ENCODE results near the gene RAB3GAP1. TPM values are rescaled to one million over a fixed set of nuclear protein-coding genes. Genes with fewer than 3 reads are reported as not detected.

Gene RAB3GAP1
- total RNA-seq, 1 experiment from 2014 or later: 84.6 TPM

- Histone ChIP-seq H3K9me3 (ENCODE audit: low read length) (no peaks in the 10 kb centered on the region), H3K4me1 (ENCODE audit: low read length) (no peaks in the 10 kb centered on the region), H2AFZ (ENCODE audit: low read length) (no peak overlapping the region), H3K27me3 (ENCODE audit: low read length) (no peaks in the 10 kb centered on the region), H3K9me2 (replicated peaks; ENCODE audit: insufficient read depth, low read length) (no peaks in the 10 kb centered on the region), H3K27ac (ENCODE audit: low read length) (no peak overlapping the region), H3K4me3 (ENCODE audit: low read length) (no peak overlapping the region), H3K4me2 (ENCODE audit: low read depth, low read length, poor library complexity, severe bottlenecking) (no peak overlapping the region), H4K20me1 (ENCODE audit: insufficient read depth, low read depth, low read length) (no peaks in the 10 kb centered on the region), H3K79me2 (ENCODE audit: low read length) (peaks cover 6% of the 10 kb centered on the region; the same call in 1 of the 2 replicates), H3K9ac (ENCODE audit: low read length) (no peak overlapping the region), H3K36me3 (ENCODE audit: insufficient read depth, low read length) (peaks cover 40% of the 10 kb centered on the region; the same call in 1 of the 2 replicates)
- DNase-seq: no peak
Measured at GRCh38 chr2:135124924-135125886, 73.1 kb downstream of the RAB3GAP1 start.

- H2AFZ ChIP-seq (ENCODE audit: low read length): no peak overlapping the region
- H3K36me3 ChIP-seq (ENCODE audit: insufficient read depth, low read length): peaks cover 43% of the 10 kb centered on the region; the same call in 1 of the 2 replicates
- no peaks in the 10 kb centered on the region for H3K4me1 ChIP-seq (ENCODE audit: low read length)
- no peaks in the 10 kb centered on the region for H3K9me3 ChIP-seq (ENCODE audit: low read length)
- no peak overlapping the region for H3K4me2 ChIP-seq (ENCODE audit: low read depth, low read length, poor library complexity, severe bottlenecking)
- H3K79me2 ChIP-seq (ENCODE audit: low read length): peaks cover 3% of the 10 kb centered on the region; the same call in 1 of the 2 replicates
- no peaks in the 10 kb centered on the region for H3K27me3 ChIP-seq (ENCODE audit: low read length)
- DNase-seq: no peak
- H3K4me3 ChIP-seq (ENCODE audit: low read length): no peak overlapping the region
- no peak overlapping the region for H3K9ac ChIP-seq (ENCODE audit: low read length)
- no peaks in the 10 kb centered on the region for H3K9me2 ChIP-seq (replicated peaks; ENCODE audit: insufficient read depth, low read length)
- H3K27ac ChIP-seq (ENCODE audit: low read length): no peak overlapping the region
- no peaks in the 10 kb centered on the region for H4K20me1 ChIP-seq (ENCODE audit: insufficient read depth, low read depth, low read length)
Measured at GRCh38 chr2:135125940-135126339, 73.8 kb downstream of the RAB3GAP1 start.

GRCh38 chr2:135130751-135131150, 78.7 kb downstream of the RAB3GAP1 start:
- Histone ChIP-seq H3K4me3 (ENCODE audit: low read length) (no peak overlapping the region), H3K79me2 (ENCODE audit: low read length) (no peaks in the 10 kb centered on the region; the same call in 1 of the 2 replicates), H3K36me3 (ENCODE audit: insufficient read depth, low read length) (peaks cover 51% of the 10 kb centered on the region; the same call in 1 of the 2 replicates), H3K4me1 (ENCODE audit: low read length) (no peaks in the 10 kb centered on the region), H3K27ac (ENCODE audit: low read length) (no peak overlapping the region), H3K4me2 (ENCODE audit: low read depth, low read length, poor library complexity, severe bottlenecking) (no peak overlapping the region), H3K9me2 (replicated peaks; ENCODE audit: insufficient read depth, low read length) (no peaks in the 10 kb centered on the region), H3K9ac (ENCODE audit: low read length) (no peak overlapping the region), H2AFZ (ENCODE audit: low read length) (no peak overlapping the region), H4K20me1 (ENCODE audit: insufficient read depth, low read depth, low read length) (no peaks in the 10 kb centered on the region), H3K9me3 (ENCODE audit: low read length) (no peaks in the 10 kb centered on the region), H3K27me3 (ENCODE audit: low read length) (no peaks in the 10 kb centered on the region)
- no peak for DNase-seq

GRCh38 chr2:135132314-135132713, 80.2 kb downstream of the RAB3GAP1 start:
- Histone ChIP-seq H3K4me3 (ENCODE audit: low read length) (no peak overlapping the region), H3K27ac (ENCODE audit: low read length) (no peak overlapping the region), H4K20me1 (ENCODE audit: insufficient read depth, low read depth, low read length) (no peaks in the 10 kb centered on the region), H3K79me2 (ENCODE audit: low read length) (no peaks in the 10 kb centered on the region; the same call in 1 of the 2 replicates), H3K9me2 (replicated peaks; ENCODE audit: insufficient read depth, low read length) (no peaks in the 10 kb centered on the region), H3K9me3 (ENCODE audit: low read length) (no peaks in the 10 kb centered on the region), H2AFZ (ENCODE audit: low read length) (no peak overlapping the region), H3K4me2 (ENCODE audit: low read depth, low read length, poor library complexity, severe bottlenecking) (no peak overlapping the region), H3K9ac (ENCODE audit: low read length) (no peak overlapping the region), H3K36me3 (ENCODE audit: insufficient read depth, low read length) (peaks cover 51% of the 10 kb centered on the region; the same call in 1 of the 2 replicates), H3K27me3 (ENCODE audit: low read length) (no peaks in the 10 kb centered on the region), H3K4me1 (ENCODE audit: low read length) (no peaks in the 10 kb centered on the region)
- no peak for DNase-seq

- Histone ChIP-seq H3K4me1 (ENCODE audit: low read length) (no peaks in the 10 kb centered on the region), H3K9me2 (replicated peaks; ENCODE audit: insufficient read depth, low read length) (no peaks in the 10 kb centered on the region), H3K27me3 (ENCODE audit: low read length) (no peaks in the 10 kb centered on the region), H3K9me3 (ENCODE audit: low read length) (peaks cover 3% of the 10 kb centered on the region; the same call in 1 of the 2 replicates), H3K4me3 (ENCODE audit: low read length) (no peak overlapping the region), H2AFZ (ENCODE audit: low read length) (no peak overlapping the region), H3K36me3 (ENCODE audit: insufficient read depth, low read length) (peaks cover 48% of the 10 kb centered on the region), H3K4me2 (ENCODE audit: low read depth, low read length, poor library complexity, severe bottlenecking) (no peak overlapping the region), H3K27ac (ENCODE audit: low read length) (no peak overlapping the region), H3K79me2 (ENCODE audit: low read length) (peaks cover 53% of the 10 kb centered on the region), H4K20me1 (ENCODE audit: insufficient read depth, low read depth, low read length) (no peaks in the 10 kb centered on the region), H3K9ac (ENCODE audit: low read length) (no peak overlapping the region)
- no peak for DNase-seq
Measured at GRCh38 chr2:135140606-135141005, 88.5 kb downstream of the RAB3GAP1 start.

- H3K36me3 ChIP-seq (ENCODE audit: insufficient read depth, low read length): peaks cover 38% of the 10 kb centered on the region
- no peak overlapping the region for H3K27ac ChIP-seq (ENCODE audit: low read length)
- no peaks in the 10 kb centered on the region for H3K4me1 ChIP-seq (ENCODE audit: low read length)
- no peak overlapping the region for H3K4me2 ChIP-seq (ENCODE audit: low read depth, low read length, poor library complexity, severe bottlenecking)
- no peaks in the 10 kb centered on the region for H3K9me2 ChIP-seq (replicated peaks; ENCODE audit: insufficient read depth, low read length)
- H3K27me3 ChIP-seq (ENCODE audit: low read length): no peaks in the 10 kb centered on the region
- H4K20me1 ChIP-seq (ENCODE audit: insufficient read depth, low read depth, low read length): no peaks in the 10 kb centered on the region
- peaks cover 3% of the 10 kb centered on the region; the same call in 1 of the 2 replicates for H3K9me3 ChIP-seq (ENCODE audit: low read length)
- peaks cover 68% of the 10 kb centered on the region for H3K79me2 ChIP-seq (ENCODE audit: low read length)
- H2AFZ ChIP-seq (ENCODE audit: low read length): no peak overlapping the region
- no peak for DNase-seq
- H3K4me3 ChIP-seq (ENCODE audit: low read length): no peak overlapping the region
- no peak overlapping the region for H3K9ac ChIP-seq (ENCODE audit: low read length)
Measured at GRCh38 chr2:135142323-135142722, 90.2 kb downstream of the RAB3GAP1 start.

GRCh38 chr2:135144343-135144742, 92.3 kb downstream of the RAB3GAP1 start:
- H3K27me3 ChIP-seq (ENCODE audit: low read length): no peaks in the 10 kb centered on the region
- H3K4me1 ChIP-seq (ENCODE audit: low read length): no peaks in the 10 kb centered on the region
- no peaks in the 10 kb centered on the region for H3K9me2 ChIP-seq (replicated peaks; ENCODE audit: insufficient read depth, low read length)
- H2AFZ ChIP-seq (ENCODE audit: low read length): no peak overlapping the region
- no peak overlapping the region for H3K9ac ChIP-seq (ENCODE audit: low read length)
- H3K4me2 ChIP-seq (ENCODE audit: low read depth, low read length, poor library complexity, severe bottlenecking): no peak overlapping the region
- H3K27ac ChIP-seq (ENCODE audit: low read length): no peak overlapping the region
- H3K4me3 ChIP-seq (ENCODE audit: low read length): no peak overlapping the region
- no peaks in the 10 kb centered on the region for H4K20me1 ChIP-seq (ENCODE audit: insufficient read depth, low read depth, low read length)
- peaks cover 3% of the 10 kb centered on the region; the same call in 1 of the 2 replicates for H3K9me3 ChIP-seq (ENCODE audit: low read length)
- no peak for DNase-seq
- H3K36me3 ChIP-seq (ENCODE audit: insufficient read depth, low read length): peaks cover 29% of the 10 kb centered on the region
- H3K79me2 ChIP-seq (ENCODE audit: low read length): peaks cover 73% of the 10 kb centered on the region

- Histone ChIP-seq H3K36me3 (ENCODE audit: insufficient read depth, low read length) (peaks cover 38% of the 10 kb centered on the region), H3K9ac (ENCODE audit: low read length) (no peak overlapping the region), H2AFZ (ENCODE audit: low read length) (no peak overlapping the region), H3K4me1 (ENCODE audit: low read length) (no peaks in the 10 kb centered on the region), H3K27ac (ENCODE audit: low read length) (no peak overlapping the region), H3K9me3 (ENCODE audit: low read length) (no peaks in the 10 kb centered on the region), H3K9me2 (replicated peaks; ENCODE audit: insufficient read depth, low read length) (no peaks in the 10 kb centered on the region), H3K4me3 (ENCODE audit: low read length) (no peak overlapping the region), H4K20me1 (ENCODE audit: insufficient read depth, low read depth, low read length) (no peaks in the 10 kb centered on the region), H3K27me3 (ENCODE audit: low read length) (no peaks in the 10 kb centered on the region), H3K4me2 (ENCODE audit: low read depth, low read length, poor library complexity, severe bottlenecking) (no peak overlapping the region), H3K79me2 (ENCODE audit: low read length) (peaks cover 43% of the 10 kb centered on the region)
- DNase-seq: no peak
Measured at GRCh38 chr2:135149251-135149650, 97.2 kb downstream of the RAB3GAP1 start.
